ENCODE results near the gene ZNF738.
"Not testable (repeated sequence)": the region's sequence is repeated elsewhere in the genome, so short reads cannot be mapped to it uniquely, and the experiment has no call there.

Gene ZNF738

GRCh38 chr19:21358768-21359451 lies at the start of gene ZNF738:
TSS of gene ZNF738 (plus strand) at chr19:21359000. CDS start at chr19:21359141, 141 bp downstream.
- FAIRE-seq: peak; percentile 97

GRCh38 chr19:21312807-21313206 lies 46.0 kb upstream of the ZNF738 start:
- FAIRE-seq: not testable (repeated sequence)

GRCh38 chr19:21314676-21315075 lies 44.1 kb upstream of the ZNF738 start:
- FAIRE-seq: no peak

DNA sequence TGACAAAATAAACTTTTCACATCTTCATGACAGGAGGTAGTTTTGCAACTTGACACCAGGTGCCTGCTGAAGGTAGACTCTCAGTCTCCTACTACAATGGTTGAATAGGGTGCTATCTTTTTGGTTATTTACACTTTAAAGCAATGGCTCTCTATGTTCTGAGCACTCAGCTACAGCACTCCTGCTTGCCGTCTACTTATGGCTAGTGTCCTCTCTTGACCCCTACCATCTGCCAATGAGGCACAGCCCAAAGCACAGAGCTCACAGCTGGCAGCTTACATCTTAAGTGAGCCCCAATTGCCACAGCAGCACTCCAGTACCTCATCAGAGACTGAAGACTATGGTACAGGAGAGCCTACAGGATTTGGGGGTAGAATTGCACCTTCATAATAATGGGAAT lies 41.0 kb upstream of the ZNF738 start:
- no peak for FAIRE-seq

- no peak for FAIRE-seq
These were observed 37.7 kb upstream of the ZNF738 start for GRCh38 chr19:21321134-21321533.

GRCh38 chr19:21321996-21322395 lies 36.8 kb upstream of the ZNF738 start:
- no peak for FAIRE-seq

- no peak for FAIRE-seq
These were observed 36.3 kb upstream of the ZNF738 start for GRCh38 chr19:21322528-21322927.

DNA sequence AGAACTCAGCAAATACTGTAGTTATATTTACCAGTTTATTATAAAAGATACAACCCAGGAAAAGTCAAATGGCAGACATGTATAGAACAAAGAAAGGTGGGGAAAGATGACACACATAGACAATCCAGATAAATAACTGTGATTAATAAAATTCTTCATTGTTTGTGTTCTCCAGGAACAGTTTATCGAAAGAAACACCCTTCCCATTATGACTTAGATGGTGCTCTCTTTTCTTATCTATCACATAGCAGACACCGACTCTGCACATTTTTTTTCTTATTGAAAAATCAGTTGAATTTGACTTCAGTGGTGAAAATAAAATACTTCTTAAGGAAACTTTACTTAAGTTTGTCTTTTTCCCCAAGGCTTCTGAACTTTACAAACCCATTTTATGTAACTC lies 35.8 kb upstream of the ZNF738 start:
- no peak for FAIRE-seq

DNA sequence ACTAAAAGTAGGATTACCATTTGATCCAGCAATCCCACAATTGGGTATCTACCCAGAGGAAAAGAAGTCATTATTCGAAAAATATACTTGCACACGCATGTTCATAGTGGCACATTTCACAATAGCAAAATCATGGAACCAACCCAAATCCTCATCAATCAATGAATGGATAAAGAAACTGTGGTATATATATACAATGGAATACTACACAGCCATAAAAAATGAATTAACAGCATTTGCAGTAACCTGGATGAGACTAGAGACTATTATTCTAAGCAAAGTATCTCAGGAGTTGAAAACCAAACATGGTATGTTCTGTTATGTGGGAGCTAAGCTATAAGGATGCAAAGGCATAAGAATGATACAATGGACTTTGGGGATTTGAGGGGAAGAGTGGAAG lies 32.6 kb upstream of the ZNF738 start:
- FAIRE-seq: no peak

DNA sequence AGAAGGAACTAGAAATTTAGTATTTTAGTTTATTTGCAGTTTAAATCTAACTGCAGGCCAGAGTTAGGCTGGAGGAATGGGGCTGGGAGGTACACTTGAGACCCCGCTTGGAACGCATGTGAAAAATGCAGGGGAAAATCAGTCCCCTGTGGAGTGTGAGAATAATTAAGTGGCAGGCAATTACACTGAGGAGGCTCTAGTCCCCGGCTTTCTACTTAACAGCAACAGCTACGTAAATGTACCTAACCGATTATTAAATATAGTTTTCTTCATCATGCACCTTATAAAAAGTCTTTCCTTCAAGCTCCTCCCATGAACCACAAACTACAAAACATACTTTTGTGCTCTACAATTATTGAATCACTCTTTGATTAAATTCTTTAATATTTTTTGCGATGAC lies 30.4 kb upstream of the ZNF738 start:
- no peak for FAIRE-seq

DNA sequence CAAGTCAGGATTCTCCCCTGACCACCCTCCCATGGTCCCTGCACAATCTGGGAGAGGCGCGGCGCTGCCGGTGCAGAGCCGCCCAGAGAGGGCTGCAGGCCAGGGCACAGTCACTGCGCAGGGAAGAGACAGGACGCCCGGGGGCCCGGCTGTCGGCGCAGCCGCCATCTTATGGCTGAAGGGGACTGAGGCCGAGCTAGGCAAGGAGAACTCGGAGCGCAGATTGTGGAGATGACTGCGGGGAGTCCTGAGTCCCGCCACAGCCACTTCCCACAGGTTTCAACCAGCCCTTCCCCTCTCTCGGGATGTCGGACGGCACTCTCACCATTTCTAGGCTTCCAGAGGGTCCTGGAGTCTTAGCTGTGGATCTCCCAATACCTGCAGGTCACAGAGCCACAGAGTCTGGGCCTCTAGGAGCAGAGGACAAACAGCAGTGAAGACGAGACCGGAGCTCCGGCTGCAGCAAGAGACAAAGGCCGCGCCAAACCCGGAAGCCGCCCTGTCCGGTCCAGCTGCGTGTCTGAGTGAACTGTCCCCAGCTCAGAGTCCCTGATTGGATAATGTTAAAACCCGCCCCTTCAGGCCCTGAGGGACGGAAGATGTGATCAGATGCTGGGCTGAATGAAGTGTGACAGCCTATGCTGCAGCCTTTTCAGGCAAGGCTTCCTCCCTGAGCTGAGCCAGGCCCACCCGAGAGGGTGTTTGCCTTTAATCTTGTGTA lies 29.8 kb upstream of the ZNF738 start, which contains the start of gene ZNF708:
Gene ZNF708 (minus strand): TSS at position 526 of the 721 bp plus-strand sequence. CDS start 198 bp downstream, at position 328.
- FAIRE-seq: peak; percentile 70

DNA sequence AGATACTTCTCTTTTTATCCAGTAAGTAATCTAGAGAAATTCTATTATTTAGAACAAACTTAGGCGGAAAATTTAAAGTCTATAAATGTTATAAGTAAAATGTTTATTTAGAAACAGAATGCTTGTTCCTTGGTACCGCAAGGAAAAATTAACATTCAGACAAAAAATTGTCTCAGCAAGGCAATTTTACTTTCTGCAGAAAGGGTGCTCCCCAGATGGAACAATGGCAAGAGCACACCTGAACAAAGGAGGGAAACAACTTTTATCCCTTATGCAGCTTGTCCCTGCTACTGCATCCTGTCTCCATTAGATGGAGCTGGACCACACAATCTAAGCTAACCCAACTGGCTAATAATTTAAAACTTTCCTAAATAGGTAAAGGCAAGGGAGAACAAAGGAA lies 23.1 kb upstream of the ZNF738 start:
- no peak for FAIRE-seq

DNA sequence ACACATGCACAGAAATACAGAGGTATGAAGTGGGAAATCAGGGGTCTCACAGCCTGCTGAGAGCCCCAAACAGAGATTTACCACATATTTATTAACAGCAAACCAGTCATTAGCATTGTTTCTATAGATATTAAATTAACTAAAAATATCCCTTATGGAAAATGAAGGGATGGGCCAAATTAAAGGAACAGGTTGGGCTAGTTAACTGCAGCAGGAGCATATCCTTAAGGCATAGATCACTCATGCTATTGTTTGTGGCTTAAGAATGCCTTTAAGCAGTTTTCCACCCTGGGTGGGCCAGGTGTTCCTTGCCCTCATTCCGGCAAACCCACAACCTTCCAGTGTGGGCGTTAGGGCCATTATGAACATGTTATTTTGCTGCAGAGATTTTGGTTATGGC lies 14.0 kb upstream of the ZNF738 start:
- FAIRE-seq: not testable (repeated sequence)

- FAIRE-seq: no peak
These were observed 6.0 kb upstream of the ZNF738 start for GRCh38 chr19:21352830-21353229.

GRCh38 chr19:21362291-21362690 lies 3.5 kb downstream of the ZNF738 start:
- FAIRE-seq: no peak

DNA sequence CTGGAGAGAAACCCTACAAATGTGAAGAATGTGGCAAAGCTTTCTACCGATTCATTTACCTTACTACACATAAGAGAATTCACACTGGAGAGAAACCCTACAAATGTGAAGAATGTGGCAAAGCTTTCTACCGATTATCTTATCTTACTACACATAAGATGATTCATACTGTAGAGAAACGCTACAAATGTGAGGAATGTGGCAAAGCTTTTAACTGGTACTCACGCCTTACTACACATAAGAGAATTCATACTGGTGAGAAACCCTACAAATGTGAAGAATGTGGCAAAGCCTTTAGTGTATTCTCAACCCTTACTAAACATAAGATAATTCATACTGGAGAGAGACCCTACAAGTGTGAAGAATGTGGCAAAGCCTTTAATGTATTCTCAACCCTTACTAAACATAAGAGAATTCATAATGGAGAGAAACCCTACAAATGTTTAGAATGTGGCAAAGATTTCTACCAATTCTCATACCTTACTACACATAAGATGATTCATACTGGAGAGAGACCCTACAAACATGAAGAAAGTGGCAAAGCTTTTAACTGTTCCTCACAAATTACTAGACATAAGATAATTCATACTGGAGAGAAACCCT lies 25.3 kb downstream of the ZNF738 start:
- no peak for FAIRE-seq

- FAIRE-seq: no peak
These were observed 37.3 kb downstream of the ZNF738 start for GRCh38 chr19:21396121-21396520.

DNA sequence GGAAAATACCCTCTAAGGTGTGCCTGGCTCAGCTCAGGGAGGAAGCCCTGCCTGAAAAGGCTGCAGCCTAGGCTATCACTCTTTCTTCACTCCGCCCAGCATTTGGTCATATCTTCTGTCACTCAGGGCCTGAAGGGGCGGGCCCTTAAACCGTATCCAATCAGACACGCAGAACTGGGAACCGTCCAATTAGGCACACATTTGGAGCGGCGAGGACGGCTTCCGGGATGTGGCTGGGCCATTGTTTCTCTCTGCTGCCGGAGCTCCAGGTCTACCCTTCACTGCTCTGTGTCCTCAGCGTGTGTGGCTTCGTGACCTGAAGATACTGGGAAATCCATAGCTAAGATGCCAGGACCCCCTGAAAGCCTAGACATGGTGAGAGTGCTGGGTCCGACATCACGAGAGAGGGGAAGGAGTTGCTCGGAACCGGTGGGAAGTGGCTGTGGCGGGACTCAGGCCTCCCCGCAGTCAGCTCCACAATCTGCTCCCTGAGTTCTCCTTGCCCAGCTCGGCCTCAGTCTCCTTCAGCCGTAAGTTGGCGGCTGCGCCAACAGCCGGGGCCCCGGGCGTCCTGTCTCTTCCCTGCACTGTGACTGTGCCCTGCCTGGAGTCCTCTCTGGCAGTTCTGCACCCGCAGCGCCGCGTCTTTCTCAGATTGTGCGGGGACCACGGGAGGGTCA lies 38.2 kb downstream of the ZNF738 start, which contains the start of gene ZNF493:
Gene ZNF493 (plus strand): TSS at position 241 of the 680 bp plus-strand sequence. CDS start 105 bp downstream, at position 346.
- peak; percentile 97 for FAIRE-seq

- no peak for FAIRE-seq
These were observed 40.1 kb downstream of the ZNF738 start for GRCh38 chr19:21398851-21399250.

DNA sequence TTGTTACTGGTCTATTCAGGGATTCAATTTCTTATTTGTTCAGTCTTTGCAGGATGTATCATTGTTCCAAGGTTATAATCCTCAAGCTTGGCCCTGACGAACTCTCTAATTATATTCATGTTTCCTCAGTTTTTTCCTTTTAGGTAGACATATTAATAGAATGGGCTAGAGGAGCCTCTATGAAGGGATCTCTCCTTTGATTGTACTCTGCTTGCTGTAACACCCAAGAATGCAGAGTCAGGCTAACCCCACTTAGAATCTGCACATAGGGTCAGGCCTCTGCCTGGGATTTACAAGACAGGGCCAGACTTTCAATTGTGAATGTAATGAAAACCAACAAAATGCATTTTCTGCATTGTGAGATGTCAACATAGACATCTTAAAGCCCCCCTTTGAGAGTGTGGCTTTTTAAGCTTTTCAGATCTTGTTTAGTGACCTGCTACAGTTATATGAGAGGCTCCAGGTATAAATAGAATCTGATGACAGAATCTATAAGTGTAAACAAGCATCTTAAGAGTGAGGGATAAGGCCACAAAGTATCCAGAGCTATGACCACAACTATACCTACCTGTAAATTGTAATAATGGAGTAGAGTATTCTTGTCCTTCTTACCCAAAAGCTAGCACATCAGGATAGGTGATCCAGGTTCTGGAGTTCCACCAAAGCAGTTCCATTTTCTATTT lies 43.6 kb downstream of the ZNF738 start:
- no peak for FAIRE-seq

GRCh38 chr19:21410166-21410565 lies 51.4 kb downstream of the ZNF738 start:
- FAIRE-seq: peak; percentile 29

GRCh38 chr19:21422244-21422643 lies 63.4 kb downstream of the ZNF738 start:
- FAIRE-seq: no peak

All from endometrium (tissue), 2 donors.